GM10266 (cell line): Measurements from ENCODE around the gene TASOR2.

Experiments used
- DNase-seq: peaks from one replicate; pipeline ENCODE4 v3.0.0; 2012; ENCODE audit errors: extremely low spot score
- TF ChIP-seq, protein P1 (sequence below): IDR thresholded peaks from 2 replicates; pipeline ENCODE4 v1.5.1; 2012; ENCODE audit warnings: mild to moderate bottlenecking, low read depth; ENCODE audit not compliant: control insufficient read depth, insufficient read depth; ENCODE audit errors: missing control alignments

Gene TASOR2

DNA sequence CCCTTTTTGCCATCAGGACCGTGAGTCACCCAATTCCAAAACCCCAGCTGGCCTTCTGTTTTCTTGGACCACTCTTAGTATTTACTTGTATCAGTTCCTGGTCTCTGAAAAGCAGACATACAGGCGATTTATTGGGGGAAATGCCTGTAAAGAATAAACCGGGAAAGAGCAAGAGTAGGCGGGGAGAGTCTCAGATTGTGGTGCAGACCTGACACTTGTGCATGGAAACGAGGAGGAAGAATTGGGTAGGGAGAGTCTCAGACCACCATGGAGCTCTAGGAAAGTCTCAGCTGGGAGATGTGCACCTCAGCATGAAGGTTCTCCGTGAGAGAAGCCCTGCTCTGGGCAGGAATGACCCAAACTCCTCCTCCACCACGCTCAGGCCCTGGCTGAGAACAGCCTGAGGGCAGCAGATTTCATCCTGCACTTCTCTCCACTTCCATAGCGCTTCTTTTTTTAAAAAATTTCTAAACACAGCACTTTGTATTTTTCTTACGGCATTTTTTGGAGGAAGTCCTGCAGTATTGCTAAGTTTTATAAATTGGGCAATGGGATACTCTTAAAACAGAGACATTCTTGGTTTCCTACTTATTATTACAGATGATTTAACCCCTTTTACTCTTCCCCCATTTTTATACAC lies 6.1 kb upstream of the TASOR2 start:
- TF ChIP-seq, protein P1, sequence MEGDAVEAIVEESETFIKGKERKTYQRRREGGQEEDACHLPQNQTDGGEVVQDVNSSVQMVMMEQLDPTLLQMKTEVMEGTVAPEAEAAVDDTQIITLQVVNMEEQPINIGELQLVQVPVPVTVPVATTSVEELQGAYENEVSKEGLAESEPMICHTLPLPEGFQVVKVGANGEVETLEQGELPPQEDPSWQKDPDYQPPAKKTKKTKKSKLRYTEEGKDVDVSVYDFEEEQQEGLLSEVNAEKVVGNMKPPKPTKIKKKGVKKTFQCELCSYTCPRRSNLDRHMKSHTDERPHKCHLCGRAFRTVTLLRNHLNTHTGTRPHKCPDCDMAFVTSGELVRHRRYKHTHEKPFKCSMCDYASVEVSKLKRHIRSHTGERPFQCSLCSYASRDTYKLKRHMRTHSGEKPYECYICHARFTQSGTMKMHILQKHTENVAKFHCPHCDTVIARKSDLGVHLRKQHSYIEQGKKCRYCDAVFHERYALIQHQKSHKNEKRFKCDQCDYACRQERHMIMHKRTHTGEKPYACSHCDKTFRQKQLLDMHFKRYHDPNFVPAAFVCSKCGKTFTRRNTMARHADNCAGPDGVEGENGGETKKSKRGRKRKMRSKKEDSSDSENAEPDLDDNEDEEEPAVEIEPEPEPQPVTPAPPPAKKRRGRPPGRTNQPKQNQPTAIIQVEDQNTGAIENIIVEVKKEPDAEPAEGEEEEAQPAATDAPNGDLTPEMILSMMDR = no peak
- no peak for DNase-seq

DNA sequence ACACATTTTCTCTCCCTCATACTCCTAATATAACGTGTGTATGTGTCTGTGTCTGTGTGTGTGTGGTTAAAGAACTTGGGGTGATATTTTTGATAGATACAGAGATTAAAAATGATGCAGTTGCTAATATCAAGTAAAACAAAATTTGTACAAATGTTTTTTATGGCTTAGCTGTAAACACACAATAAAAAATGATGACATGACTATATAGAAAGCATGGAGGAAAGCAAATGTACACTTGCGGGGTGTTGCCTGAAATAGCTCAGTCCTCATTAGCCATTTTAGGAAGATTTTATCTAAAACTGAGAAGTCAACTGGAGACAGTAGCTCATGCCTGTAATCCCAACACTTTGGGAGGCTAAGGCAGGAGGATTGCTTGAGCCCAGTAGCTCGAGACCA lies 5.6 kb upstream of the TASOR2 start:
- no peak for DNase-seq
- TF ChIP-seq, protein P1 = no peak

DNA sequence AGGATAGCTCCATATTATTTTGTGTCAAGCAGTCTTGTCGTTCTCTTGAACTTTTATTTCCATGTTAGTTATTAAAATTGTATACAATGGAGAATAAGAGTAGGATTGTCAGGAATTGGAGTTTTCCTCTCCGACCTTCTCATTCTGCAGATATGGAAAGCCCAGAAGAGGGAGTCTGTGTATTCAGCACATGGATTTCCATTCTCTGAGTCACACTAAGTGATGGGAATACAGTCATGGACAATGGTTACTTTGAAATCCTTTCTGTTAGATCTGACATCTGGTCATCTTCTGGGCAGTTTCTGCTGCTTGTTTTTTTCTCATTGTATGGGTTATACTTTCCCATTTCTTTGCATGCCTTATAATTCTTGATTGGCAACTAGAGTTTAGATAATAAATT lies 5.0 kb upstream of the TASOR2 start:
- no peak for DNase-seq
- TF ChIP-seq, protein P1 = no peak

DNA sequence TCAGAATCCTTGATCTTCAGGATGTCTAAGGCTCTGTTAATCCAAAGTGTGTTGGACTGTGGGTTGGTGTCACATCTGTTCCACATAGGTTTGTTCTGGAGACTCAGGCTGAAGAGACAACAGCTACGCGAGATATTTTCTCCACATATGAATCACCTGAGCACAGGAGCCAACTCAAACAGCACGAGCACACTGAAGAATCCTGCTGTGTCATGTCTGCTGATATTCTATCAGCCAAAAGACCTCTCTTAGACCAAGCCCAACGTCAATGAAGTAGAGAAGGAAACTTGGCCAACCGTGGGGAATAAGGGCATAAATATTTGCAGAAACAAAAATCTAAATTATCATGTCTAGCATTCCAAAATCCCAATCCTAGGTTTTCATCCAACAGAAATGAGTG lies 2.7 kb upstream of the TASOR2 start:
- TF ChIP-seq, protein P1 = no peak
- no peak for DNase-seq

DNA sequence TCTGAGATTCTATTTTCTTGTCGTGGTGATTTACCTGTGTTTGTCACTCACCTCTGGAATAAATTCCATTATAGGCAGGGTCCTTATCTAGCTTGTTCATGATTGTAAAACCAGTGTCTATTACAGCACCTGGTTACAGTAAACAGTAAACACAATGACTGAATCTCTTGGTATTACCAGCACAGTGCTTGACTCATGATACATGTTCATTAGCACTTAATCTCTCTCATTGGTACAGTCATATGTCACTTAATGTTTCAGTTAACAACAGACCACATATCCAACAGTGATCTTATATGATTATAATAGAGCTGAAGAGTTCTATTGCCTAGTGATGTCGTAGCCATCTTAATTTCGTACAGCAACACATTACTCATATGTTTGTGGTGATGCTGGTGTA lies 1.6 kb upstream of the TASOR2 start:
- no peak for DNase-seq
- TF ChIP-seq, protein P1 = no peak

DNA sequence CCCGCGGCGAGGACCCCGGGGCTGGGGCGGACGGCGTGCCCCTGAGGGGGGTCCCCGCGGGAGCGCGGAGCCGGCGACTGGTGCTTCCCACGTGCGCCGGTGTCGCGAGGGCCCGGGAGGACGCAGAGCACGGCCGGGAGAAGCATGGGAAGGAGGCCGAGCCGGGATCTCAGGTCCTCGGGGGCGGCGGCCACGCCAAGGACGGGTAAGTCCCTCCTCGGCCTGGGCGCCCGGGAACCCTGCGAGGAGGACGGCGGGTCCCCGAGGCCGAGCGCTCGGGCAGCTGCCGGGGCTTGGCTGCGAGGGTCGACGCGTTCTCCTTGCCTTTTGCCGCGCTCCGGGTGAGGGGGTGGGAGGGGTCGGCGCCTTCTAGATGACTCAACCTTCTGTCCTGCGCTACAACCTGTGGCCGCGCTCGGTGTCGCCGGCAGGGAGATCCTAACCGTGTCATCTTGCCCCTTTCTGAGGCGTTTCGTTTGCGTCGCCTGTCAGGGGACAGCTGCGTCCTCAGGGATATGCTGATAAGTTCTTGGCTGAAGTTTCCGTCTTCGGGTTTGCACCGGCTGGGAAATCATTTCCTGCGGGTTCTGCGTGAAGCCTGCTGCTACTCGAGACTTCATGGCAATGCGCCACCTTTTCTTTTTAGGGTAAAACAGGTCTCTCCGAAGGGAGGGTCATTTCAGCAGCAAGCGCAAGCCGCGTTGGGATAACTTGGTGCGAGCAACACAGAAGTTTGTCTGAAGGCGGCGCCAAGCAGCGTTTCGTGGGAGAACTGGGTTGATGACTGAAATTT lies 529 bp downstream of the TASOR2 start:
- TF ChIP-seq, protein P1 = peak; percentile 71
- DNase-seq = peak; percentile 62

DNA sequence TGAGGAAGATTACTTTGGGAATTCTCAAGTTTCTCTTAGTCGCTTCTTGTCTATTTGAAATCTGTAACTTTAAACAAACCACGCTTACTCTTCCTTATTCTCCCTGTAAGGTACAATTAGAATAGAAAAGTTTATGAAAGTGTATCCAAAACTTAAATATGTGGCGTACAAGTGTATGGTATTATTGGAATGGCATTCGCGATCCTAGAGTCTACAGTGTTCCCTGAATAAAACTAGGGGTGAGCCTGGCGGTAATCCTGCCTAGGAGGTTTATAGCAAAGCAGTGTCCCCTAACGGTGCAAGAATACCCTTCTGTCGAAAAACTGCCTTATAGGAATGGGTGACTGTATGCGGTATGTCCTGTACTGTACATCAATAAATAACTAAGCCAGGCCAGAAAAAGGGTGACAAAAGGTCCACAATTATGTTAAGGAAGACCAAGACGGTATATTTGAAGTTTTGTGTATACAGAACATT lies 1.2 kb downstream of the TASOR2 start:
- DNase-seq = no peak
- TF ChIP-seq, protein P1 = no peak
